HEK293 (cell line): ENCODE measurements around the gene FLT3LG.
A peak's percentile ranks its signal among the peaks of the same experiment; 100 is the strongest.

Experiments
- CTCF ChIA-PET: fragments of 350-600 bp; formaldehyde crosslinking; extraction: SDS; loops from one replicate; lab custom pipeline; 2021; ENCODE audit warnings: antibody characterized with exemption; lab: Yijun Ruan, JAX
- POLR2A ChIA-PET: fragments of 300-600 bp; formaldehyde crosslinking; extraction: SDS; loops from one replicate; lab custom pipeline; 2020; ENCODE audit warnings: antibody characterized with exemption, inconsistent platforms; lab: Yijun Ruan, JAX
- H3K27ac ChIP-seq: fragments of 200-500 bp; sonication (Bioruptor generic); 2 replicates; pipeline ENCODE4 v1.5.1; 2014; ENCODE audit warnings: low read depth, low read length, control low read depth, inconsistent platforms; ENCODE audit errors: extremely low read depth
- H3K36me3 ChIP-seq, 2 experiments: fragments of 200-500 bp in 1 of 2; sonication (Bioruptor generic) in 1 of 2; 1 replicate in 1 of 2; 2 replicates in 1 of 2; pipeline ENCODE4 v1.5.1; 2014 to 2017; ENCODE audit warnings: inconsistent platforms in 2 of 2, low read length in 2 of 2; ENCODE audit not compliant: control insufficient read depth in 2 of 2, insufficient read depth in 1 of 2
- H3K4me1 ChIP-seq: fragments of 200-500 bp; sonication (Bioruptor generic); 2 replicates; pipeline ENCODE4 v1.5.1; 2014; ENCODE audit warnings: mild to moderate bottlenecking, low read length, inconsistent platforms; ENCODE audit not compliant: control insufficient read depth, insufficient read depth
- H3K4me3 ChIP-seq: 2 replicates; pipeline ENCODE4 v1.5.1; 2011; ENCODE audit warnings: low read depth, mild to moderate bottlenecking, control low read depth, low read length, moderate library complexity
- H3K9me3 ChIP-seq: fragments of 200-500 bp; sonication (Bioruptor generic); 2 replicates; pipeline ENCODE4 v1.5.1; 2014; ENCODE audit warnings: low read depth, low read length, inconsistent platforms; ENCODE audit not compliant: control insufficient read depth, insufficient read depth
- GLIS2 ChIP-seq: fragments of 450-650 bp; formaldehyde crosslinking; IDR thresholded peaks from 2 replicates; pipeline ENCODE4 v1.5.1; 2016; ENCODE audit warnings: missing biosample characterization, missing genetic modification characterization
- PRDM4 ChIP-seq: fragments of 450-650 bp; formaldehyde crosslinking; IDR thresholded peaks from 2 replicates; pipeline ENCODE4 v1.5.1; 2017; ENCODE audit warnings: missing biosample characterization, missing genetic modification characterization
- SCRT1 ChIP-seq: fragments of 450-650 bp; formaldehyde crosslinking; IDR thresholded peaks from 2 replicates; pipeline ENCODE4 v1.5.1; 2016; ENCODE audit warnings: missing biosample characterization, missing genetic modification characterization, borderline replicate concordance
- ZBTB6 ChIP-seq: fragments of 450-650 bp; formaldehyde crosslinking; IDR thresholded peaks from 2 replicates; pipeline ENCODE4 v1.5.1; 2017; ENCODE audit warnings: missing biosample characterization, missing genetic modification characterization
- ZEB2 ChIP-seq: fragments of 450-650 bp; formaldehyde crosslinking; IDR thresholded peaks from 2 replicates; pipeline ENCODE4 v1.5.1; 2016; ENCODE audit warnings: missing biosample characterization, missing genetic modification characterization
- ZNF16 ChIP-seq: fragments of 450-650 bp; formaldehyde crosslinking; IDR thresholded peaks from 2 replicates; pipeline ENCODE4 v1.5.1; 2016; ENCODE audit warnings: low read depth, missing biosample characterization, missing genetic modification characterization
- ZNF174 ChIP-seq: fragments of 450-650 bp; formaldehyde crosslinking; IDR thresholded peaks from 2 replicates; pipeline ENCODE4 v1.5.0; 2017; ENCODE audit warnings: missing biosample characterization, mild to moderate bottlenecking, missing genetic modification characterization
- ZNF311 ChIP-seq: fragments of 450-650 bp; formaldehyde crosslinking; IDR thresholded peaks from 2 replicates; pipeline ENCODE4 v1.5.1; 2017; ENCODE audit warnings: missing biosample characterization, missing genetic modification characterization, borderline replicate concordance
- ZNF366 ChIP-seq: fragments of 450-650 bp; formaldehyde crosslinking; conservative IDR thresholded peaks from 2 replicates; pipeline ENCODE4 v1.5.1; 2016; ENCODE audit warnings: missing biosample characterization, missing genetic modification characterization
- ZNF664 ChIP-seq: fragments of 450-650 bp; formaldehyde crosslinking; IDR thresholded peaks from 2 replicates; pipeline ENCODE4 v1.5.1; 2016; ENCODE audit warnings: missing biosample characterization, missing genetic modification characterization
- ZNF768 ChIP-seq: fragments of 450-650 bp; formaldehyde crosslinking; IDR thresholded peaks from 2 replicates; pipeline ENCODE4 v1.5.1; 2018; ENCODE audit warnings: missing biosample characterization, mild to moderate bottlenecking, missing genetic modification characterization
- ZNF837 ChIP-seq: fragments of 450-650 bp; formaldehyde crosslinking; IDR thresholded peaks from 2 replicates; pipeline ENCODE4 v1.5.1; 2016; ENCODE audit warnings: missing biosample characterization, missing genetic modification characterization

Gene FLT3LG

GRCh38 chr19:49475995-49476880 lies 2.2 kb downstream of the FLT3LG start (continued):
- TF ChIP-seq GLIS2 (tag by site-specific recombination) = peak; percentile 14; the same call in 1 of the 2 replicates

- ChIA-PET CTCF (no interaction called here), POLR2A (no interaction called here)
- no peaks in the 10 kb centered on the region for H3K36me3 ChIP-seq
- no peaks in the 10 kb centered on the region for H3K9me3 ChIP-seq
- H3K27ac ChIP-seq = no peak overlapping the region
- no peak overlapping the region for H3K4me3 ChIP-seq
- peak; percentile 83; the same call in 1 of the 2 replicates for TF ChIP-seq ZNF768 (tag by site-specific recombination)
- TF ChIP-seq PRDM4 (tag by site-specific recombination) = no peak
- TF ChIP-seq SCRT1 = peak; percentile 61; the same call in 1 of the 2 replicates
- 0 out of 2 replicates have a peak, but pooled peaks have one; percentile 19 for TF ChIP-seq ZNF664 (tag by site-specific recombination)
- H3K4me1 ChIP-seq = no peaks in the 10 kb centered on the region
These were observed 6.1 kb downstream of the FLT3LG start for GRCh38 chr19:49479975-49480628.

GRCh38 chr19:49481020-49481683 lies 7.1 kb downstream of the FLT3LG start:
- Histone ChIP-seq H3K4me1 (no peaks in the 10 kb centered on the region), H3K27ac (no peak overlapping the region), H3K36me3 (no peaks in the 10 kb centered on the region), H3K4me3 (no peak overlapping the region), H3K9me3 (no peaks in the 10 kb centered on the region)
- TF ChIP-seq ZNF16 (tag by site-specific recombination) (peak; percentile 86), ZNF311 (tag by site-specific recombination) (no peak), ZBTB6 (tag by site-specific recombination) (peak; percentile 23; the same call in 1 of the 2 replicates), GLIS2 (tag by site-specific recombination) (0 out of 2 replicates have a peak, but pooled peaks have one; percentile 20), ZNF837 (tag by site-specific recombination) (no peak), ZNF366 (0 out of 2 replicates have a peak, but pooled peaks have one; percentile 15), ZEB2 (tag by site-specific recombination) (0 out of 2 replicates have a peak, but pooled peaks have one; percentile 34), ZNF174 (tag by site-specific recombination) (no peak)
- ChIA-PET POLR2A (interaction anchor here (0.6 to 1.3 kb wide), 4 partner anchors 15 to 57 kb away, joined by 3 to 5 read pairs (median 4); partner anchors contain the start of genes ALDH16A1 and RPS11), CTCF (interaction anchor here (1.1 to 1.6 kb wide), 4 partner anchors 8 to 66 kb away, joined by 4 to 5 read pairs (median 4); partner anchors contain the start of gene FLT3LG)
